NCI-H1092 (cell line): ENCODE results near the gene N4BP2.

Experiments used
- DNase-seq: peaks from one replicate; lab custom pipeline; 2025; lab: John Stamatoyannopoulos, UW

Gene N4BP2

DNA sequence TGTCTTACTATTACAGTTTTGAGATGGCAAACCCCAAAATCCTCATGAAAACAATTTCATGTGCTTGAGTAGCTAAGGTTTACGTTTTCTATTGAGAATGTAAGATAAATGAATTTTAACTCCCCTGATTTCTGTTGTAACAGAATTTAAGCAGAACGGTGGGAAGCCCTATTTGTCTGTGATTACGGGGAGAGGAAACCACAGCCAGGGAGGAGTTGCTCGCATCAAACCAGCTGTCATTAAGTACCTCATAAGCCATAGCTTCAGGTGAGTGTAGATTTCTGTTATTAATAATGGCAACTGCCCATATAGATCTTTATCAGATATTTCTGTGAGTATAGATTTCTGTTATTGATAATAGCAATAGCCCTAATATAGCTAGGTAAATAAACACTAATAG is 96.0 kb downstream of the N4BP2 start:
- DNase-seq, result no peak

DNA sequence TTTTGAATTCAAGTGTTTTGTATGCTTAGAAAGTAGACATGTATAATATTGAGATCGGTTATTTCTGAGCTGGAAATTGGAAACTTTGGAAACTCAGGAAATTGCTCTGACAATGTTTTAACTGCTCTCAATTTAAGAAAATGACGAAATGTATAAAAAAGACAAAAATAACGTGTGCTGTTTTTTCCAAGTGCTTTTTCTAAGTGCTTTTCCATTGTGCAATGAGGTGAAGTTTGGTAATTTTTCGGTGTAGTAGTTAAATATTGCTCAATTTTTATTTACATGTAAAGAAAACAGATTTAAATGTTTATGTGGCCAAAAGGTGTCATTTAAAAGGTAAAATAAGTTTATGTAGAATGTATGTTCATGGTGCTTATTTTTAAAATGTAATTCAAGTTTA is 100.8 kb downstream of the N4BP2 start:
- DNase-seq, result no peak

DNA sequence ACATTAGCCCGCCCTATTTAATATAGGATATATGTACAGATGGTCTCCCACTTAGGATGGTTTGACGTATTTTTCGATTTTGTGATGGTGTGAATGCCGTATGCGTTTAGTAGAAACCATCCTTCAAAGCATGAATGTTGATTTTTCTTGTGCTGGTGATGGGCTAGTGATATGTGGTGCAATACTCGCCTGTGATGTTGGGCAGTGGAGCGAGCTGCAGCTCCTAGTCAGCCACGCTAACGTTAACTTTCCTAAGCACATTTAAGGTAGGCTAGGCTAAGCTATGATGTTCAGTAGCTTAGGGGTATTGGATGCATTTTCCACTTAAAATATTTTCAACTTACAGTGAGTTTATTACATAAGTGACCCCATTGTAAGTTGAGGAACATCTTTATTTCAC is 103.6 kb downstream of the N4BP2 start:
- no peak for DNase-seq

DNA sequence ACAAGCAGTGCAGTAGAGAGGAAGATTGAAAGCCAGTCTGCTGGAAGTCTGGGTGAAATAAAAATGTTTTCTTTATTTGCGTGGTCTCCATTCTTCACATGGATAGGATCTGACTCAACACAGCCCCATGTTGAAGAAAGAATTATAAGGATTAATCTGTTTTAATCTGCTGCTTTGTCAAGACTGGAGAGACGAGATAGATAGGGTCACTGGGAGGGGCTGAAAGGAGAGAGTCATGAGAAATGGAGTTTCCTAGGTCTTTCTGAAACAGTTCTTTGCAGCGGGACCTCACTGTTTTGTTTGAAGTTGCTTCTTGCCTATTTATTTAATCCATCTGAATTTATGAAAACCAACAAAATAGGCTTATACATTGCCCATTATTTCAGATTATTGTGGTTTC is 107.8 kb downstream of the N4BP2 start:
- no peak for DNase-seq

DNA sequence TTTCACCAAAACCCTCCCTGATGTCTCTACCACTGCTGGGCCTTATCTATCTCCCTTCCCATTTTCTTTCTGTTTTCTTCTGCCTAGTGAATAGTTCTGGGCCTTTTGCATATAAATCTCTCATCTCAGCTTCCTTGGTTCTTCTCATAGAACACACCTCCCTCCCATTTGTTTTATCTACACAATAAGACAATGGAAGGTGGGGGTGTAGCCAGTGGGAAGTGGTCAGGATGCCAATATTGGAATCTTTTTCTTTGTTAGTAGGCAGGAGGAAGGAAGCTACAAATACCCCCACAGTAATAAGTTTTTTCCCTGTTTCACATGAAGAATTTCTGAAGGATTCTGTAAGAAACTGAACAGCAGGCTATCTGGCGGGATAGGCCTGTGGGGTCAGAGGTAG is 109.3 kb downstream of the N4BP2 start:
- DNase-seq, result no peak

DNA sequence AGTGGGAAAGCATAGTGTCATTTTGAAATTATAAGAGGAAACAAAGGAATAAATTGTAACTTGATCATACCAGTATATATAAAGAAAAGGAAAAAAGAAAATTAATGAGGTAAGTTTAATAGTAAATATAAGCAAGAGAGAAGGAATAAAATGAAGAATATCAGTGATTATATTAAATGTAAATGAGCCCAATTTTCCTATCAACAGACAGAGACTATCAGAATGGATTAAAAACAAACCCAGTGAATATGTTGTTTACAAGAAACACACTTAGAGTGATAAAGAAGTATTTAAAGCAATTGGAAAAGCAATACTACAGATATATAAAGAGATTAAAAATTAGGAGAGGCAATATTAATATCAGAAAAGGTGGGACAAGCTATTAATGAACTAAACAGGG is 111.4 kb downstream of the N4BP2 start:
- DNase-seq, result no peak

DNA sequence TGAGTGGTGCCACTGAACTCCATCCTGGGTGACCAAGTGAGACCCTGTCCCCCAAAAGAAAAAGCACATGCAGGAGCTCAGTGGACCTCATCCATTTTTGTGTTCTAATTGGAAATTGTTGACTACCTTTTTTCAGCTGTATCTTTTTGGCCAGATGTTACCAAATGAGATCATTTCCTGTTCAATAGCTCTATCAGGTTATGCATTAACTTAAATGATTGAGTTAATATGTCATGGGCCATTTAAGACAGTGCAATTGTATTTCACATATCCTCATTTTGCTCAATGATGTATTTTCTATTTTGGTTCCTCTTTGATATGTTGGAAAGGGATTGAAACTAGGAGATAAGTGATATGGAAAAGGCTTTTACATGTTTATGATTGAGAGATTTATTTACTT is 113.9 kb downstream of the N4BP2 start:
- DNase-seq, result no peak

DNA sequence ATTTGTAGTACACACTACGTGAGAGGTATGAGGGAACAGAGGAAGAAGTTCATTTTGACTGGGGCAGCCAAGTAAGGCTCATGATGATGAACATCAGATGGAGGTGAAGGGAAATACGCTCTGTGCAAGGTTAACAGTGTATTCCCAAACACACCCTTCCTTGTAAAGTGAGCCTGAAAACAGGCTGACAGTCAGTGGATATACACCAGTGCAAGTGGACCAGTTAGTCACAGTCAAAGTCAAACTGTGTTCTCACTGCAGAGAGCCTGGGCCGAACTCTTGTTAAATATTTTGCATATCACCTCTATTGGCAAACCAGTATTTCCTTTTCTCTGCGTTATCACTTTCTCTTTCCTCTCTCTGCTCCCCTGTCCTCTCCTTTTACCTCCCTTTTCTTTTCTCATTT is 116.8 kb downstream of the N4BP2 start:
- DNase-seq, result no peak

DNA sequence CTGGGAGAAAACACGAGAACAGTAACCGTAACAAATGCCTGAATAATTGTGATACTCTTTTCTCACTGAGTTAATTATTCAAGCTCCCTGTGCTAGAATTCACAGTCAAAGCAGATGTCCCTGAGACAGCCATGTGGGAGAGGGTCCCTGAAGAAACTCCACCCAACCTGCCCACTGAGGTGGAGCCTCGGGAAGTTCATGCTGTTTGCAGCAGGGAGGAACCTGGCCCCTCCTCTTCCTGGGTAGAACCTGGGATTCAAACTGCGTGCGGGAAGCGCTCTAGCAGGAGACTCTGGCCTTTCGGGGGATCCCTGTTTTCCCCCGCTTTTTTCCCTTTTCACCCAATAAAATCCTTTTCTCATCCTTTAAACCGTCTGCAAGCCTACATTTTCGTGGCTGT is 120.0 kb downstream of the N4BP2 start:
- DNase-seq, result no peak

DNA sequence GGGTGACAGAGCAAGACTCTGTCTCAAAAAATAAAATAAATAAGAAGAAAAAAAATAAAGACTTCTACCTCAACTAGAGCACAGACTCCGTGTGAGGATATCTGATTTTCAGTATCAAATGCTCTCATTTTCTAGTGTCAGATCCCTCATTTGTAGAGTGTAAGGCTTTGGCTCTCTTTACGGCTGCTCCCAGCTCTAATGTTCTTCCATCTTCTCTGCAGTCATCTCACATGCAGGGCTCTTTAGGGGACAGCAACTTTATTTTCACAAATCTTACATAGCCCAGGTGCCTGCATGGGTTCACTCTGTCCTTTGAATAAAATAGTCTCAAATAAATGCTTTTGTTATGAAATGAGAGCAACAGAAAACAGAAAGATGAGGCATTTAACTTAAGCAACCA is 120.9 kb downstream of the N4BP2 start:
- no peak for DNase-seq

DNA sequence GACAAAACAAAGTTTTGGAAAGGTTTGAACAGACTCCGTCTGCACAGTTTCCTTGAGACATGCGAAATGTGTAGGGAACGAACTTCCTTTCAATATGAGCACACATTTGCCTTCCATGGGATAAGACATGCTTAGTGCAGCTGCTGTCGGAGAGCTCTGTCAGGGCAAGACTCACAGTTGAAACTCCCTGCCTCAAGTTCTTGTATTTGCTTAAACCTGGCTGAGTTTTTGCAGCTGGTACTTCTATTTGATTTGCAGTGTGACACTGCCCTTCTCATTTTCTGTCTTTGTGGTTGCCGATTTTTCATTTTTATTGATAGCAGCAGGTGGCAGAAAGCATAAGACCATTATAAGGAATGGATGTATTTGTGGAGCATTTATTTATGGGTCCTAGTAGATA is 122.0 kb downstream of the N4BP2 start:
- no peak for DNase-seq

DNA sequence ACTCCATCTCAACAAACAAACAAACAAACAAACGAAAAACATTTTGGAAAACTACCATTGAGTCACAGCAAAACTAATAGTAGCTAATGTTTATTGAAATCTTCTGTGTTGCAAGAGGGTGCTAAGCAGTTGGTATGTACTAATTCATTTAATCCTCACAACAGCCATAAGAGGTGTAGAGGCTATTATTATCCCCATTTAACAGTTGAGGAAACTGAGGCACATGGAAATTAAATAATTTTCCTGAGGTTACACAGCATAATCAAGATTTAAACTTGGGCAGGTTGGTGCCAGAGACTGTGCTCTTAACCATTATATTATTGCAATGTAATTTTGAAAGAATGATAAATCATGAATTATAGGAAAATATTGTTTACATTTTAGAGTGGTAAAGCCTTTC is 122.7 kb downstream of the N4BP2 start:
- no peak for DNase-seq

DNA sequence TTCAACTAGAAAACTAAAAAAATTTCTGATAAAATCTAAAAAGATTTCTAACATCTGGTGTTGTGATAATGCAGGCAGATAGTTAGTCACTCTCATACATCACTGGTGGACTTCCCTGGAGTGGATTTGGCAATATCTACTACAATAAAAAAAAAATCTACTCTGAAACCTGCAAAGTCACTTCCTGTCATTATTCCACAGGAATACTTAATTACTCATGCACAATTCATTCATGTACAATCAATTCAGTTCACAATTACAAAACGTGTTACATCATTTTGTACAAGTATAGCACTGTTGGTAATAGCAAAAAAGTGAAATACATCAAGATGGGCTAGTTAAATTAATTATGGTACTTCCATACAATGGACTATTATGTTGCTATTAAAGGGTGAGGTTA is 123.7 kb downstream of the N4BP2 start:
- no peak for DNase-seq

DNA sequence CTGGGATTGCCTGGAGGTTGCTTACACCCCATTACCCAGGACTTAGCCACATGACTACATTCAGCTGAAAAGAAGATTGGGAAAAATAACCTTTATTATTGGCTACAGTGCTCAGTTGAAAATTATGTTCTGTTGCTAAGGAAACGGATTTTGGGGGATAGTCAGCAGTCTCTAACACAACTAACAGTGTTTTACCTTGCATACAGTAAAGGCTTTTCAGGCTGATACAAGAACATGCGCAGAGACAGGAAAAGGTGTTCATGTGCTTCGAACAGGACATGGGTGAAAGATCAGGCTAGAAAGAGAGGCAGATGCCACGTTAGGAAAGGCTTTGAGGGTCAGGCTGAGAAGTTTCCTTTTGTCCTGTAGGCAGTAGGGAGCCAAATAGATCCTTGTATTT is 125.4 kb downstream of the N4BP2 start:
- no peak for DNase-seq

DNA sequence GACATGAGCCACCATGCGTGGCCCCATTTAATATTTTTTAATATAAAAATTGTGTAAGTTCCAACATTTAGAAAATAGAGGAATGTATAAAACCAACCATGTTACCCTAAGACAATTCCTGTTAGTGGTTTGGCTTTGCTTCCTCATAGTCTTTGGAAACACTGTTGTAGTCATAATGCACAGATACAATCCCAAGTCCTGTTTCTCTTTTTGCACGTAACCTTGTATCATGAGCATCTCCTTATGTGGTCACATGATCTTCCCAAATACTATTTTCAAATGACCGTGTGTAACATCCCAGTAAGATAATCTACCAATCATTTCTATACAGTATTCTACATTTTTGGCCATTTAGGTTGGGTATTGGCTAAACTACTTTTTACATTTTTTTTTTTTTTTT is 126.3 kb downstream of the N4BP2 start:
- no peak for DNase-seq

DNA sequence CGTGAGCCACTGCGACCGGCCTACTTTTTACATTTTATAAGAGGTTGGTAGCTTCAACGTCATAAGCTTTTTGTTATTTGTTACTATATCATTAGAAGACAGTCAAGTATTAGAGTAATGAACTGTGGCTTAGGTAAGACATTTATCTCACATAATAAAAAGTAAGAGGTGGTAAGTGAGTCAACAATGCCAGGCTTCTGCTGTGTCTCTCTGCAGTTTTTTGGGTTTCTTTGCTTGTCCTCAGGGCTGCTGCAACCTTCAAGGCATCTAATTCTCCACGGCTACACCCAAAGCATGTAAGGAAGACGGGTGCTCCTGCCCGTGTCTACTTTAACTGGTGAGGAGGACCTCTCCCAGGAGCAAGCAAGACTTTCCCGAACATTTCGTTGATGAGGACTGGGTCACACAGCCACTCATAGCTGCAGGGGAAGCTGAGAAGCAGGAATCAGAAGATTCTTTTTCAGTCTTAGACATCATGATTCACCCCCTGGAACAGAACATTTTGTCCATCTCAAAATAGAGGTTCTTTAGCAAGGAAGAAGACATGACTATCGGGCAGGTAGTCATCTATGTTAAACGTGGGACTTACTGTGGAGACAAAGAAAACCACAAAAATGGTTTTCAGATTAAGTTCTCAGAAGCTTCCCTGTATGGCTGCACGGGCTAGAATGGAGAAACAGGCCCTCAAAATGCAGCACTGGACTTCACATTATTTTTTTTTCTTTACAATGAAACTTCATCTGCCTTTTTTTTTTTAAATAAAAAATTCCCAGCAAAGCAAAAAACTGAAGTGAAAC is 127.2 kb downstream of the N4BP2 start:
- DNase-seq, result no peak

DNA sequence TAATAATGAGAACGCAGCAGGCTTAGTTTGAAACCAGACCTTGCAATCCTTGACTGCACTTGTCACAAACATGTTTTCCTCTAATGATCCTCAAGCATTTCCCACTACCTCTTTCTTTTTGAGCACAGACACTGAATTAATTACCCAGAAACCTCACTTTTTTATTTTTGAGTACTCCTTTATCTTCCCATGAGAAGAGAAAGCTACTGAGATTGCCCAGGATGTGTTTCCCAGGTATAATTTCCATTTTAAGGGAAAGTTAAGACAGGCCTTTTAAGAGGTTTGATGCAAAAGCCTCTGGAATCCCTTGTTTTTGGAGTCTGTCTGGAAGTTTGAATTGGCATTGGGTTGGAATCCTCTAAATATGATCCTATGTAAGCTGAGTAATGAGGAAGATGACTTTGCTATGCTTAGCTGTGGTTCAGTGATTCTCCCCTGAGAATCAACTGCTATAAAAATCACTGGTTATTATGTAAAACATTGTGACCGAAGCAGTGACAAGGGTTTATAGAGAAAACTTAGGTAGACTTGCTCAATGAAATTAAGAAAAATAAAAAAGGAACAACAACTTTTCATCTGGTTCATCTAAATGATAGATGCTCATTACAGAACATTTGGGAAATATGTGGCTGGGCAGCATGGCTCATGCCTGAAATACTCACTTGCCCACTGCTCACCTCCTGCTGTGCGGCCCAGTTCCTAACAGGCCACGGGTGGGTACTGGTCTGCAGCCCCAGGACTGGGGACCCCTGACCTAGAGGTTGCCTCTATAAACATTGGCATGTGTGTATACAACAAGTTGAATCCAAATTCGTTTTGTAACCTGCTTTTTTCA is 129.4 kb downstream of the N4BP2 start:
- no peak for DNase-seq

DNA sequence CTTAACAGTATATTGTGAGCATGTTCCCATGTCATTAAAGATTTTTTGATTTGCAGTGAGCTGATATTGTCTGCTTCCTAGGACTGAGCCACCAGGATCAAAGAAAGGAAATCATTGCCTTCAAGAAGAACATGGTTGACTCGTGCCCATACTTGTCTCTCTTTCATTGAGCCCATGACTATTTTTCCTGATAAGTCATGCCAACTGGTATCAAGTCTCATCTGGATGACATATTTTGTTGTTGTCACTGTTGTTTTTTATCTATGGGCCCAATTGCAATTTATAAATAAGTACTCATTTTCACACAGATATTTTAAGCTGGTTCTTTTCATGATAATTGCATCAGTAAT is 130.0 kb downstream of the N4BP2 start:
- no peak for DNase-seq

DNA sequence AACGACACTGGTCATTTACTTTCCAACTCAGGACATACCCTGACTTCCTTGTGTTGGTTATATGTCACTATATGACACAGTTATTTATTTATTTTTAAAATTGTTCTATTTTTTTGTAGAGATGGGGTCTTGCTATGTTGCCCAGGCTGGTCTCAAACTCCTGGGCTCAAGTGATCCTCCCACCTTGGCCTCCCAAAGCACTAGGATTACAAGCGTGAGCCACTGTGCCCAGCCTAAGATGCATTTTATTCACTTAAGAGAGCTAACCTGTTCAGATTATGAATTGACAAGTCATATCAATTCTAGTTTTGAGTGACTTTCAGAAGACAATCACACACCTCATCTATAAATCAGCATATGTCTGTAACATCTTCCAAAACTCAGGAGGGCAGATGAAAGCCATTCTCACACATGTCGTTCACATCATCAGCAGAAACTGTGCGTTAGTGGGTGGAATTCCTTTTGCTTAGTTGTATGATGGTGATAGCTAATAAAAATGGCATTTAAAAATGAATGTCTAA is 130.8 kb downstream of the N4BP2 start:
- DNase-seq, result no peak

DNA sequence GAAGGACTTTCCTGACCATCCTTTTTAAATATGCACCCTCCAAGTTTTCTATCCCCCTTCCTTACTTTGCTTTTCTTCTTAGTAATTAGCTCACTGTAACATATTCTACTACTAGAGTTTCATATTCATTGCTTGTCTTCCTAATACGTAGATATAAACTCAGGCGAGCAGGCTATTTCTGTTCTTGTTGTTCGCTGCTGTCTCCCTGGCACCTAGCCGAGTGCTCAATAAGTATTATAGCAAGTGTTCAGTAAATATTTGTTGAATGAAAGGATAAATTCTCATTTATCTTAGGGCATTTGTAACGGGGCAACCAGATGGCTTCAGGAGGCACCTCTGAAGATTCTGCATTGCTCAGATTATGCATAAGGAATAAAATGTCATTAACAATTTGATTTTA is 133.4 kb downstream of the N4BP2 start:
- DNase-seq, result peak; percentile 50

DNA sequence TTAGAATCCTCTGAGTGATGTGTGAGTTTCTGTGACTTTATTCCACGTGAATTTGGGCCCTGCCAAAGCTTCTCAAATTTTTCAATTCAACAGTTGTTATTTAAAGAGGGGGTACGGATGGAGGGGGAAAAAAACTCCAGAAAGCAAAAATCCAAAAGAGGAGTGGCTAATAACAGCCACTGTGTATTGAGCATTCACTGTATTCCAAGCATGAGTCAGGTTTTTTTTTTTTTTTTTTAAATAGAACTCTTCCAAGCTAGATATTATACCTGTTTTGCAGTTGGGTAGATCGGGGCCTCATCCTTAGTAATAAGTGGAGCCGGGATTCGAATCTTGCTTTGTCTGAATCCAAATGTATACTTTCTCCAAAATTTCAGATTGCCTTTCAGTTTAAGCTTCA is 133.8 kb downstream of the N4BP2 start:
- no peak for DNase-seq

DNA sequence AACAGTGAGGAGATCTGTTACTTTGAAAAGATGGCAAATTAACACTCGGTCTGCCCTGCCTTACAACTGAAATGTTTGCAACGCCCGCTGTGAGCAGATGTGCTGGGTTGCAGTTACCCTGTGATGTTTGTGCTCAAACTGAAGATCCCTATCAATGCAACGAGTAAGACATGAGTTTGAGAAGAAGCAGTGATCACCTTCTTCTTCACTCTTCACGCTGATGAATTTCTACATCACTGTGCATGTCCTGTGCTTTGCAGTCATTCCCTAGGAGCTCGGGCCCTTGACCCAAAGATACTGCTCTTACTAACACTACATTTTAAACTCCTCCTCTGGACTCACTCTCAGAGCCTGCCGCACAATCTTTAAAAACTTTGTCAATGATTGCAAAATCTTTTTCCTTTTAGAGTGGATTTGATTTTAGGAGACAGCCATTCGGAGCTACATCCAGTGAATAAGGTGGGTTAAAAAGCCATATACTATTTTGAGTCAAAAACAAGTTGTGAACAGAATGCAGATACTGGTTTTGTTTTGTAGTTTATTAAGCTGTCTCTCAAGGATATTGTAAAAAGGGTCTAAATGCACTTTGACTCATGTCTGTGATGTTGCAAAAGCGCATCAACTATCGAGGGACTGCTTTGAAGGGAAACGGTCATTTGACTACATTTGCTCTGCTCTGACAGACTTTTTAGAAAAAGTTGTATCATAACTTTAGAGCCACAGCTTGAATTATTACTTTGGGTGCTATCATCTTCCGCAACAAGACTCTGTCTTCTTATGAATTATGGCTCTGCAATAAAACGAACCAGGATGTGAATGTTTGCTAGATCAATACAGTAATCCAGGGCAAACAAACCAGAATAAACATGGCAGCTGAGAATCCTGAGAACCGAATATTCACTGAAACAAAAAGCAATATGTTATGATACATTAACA is 134.5 kb downstream of the N4BP2 start:
- peak; percentile 50 for DNase-seq
